PC-9 (cell line): ENCODE measurements around the gene ERBB4. TPM values are rescaled to one million over a fixed set of nuclear protein-coding genes. Genes with fewer than 3 reads are reported as not detected.

ENCODE experiments used
- BruUV-seq: library from RNA; stranded (reverse); fragments of 400-500 nt; replicated peaks from 2 replicates; lab custom pipeline; 2021; lab: Mats Ljungman, UMichigan
- CTCF ChIA-PET: fragments of 300-600 bp; sonication (Branson Sonifier 250); formaldehyde crosslinking; loops from one replicate; lab custom pipeline; 2022; ENCODE audit warnings: antibody characterized with exemption; lab: Charles Lee
- POLR2A ChIA-PET: fragments of 300-600 bp; sonication (Branson Sonifier 250); formaldehyde crosslinking; loops from one replicate; lab custom pipeline; 2022; ENCODE audit warnings: antibody characterized with exemption; ENCODE audit not compliant: unreplicated experiment; lab: Charles Lee
- DNase-seq, 2 experiments: peaks; one replicate each; pipeline versions ENCODE4 v3.0.0 to v3.0.0-alpha.2; 2015 to 2022; ENCODE audit warnings: mixed read lengths in 1 of 2
- H2AFZ ChIP-seq: fragments of 200-600 bp; sonication (generic); 2 replicates; pipeline ENCODE4 v1.8.1; 2017; ENCODE audit warnings: antibody characterized with exemption
- H3F3A ChIP-seq: fragments of 200-600 bp; sonication (generic); 2 replicates; pipeline ENCODE4 v1.8.1; 2017; ENCODE audit warnings: antibody characterized with exemption, mild to moderate bottlenecking, low read depth; ENCODE audit not compliant: insufficient read depth
- H3K27ac ChIP-seq: fragments of 200-600 bp; sonication (generic); 2 replicates; pipeline ENCODE4 v1.6.1; 2016; ENCODE audit warnings: mixed run types
- H3K27me3 ChIP-seq: fragments of 200-600 bp; sonication (generic); 2 replicates; pipeline ENCODE4 v1.6.1; 2016; ENCODE audit warnings: low read depth, mixed run types; ENCODE audit not compliant: insufficient read depth
- H3K36me3 ChIP-seq: fragments of 200-600 bp; sonication (generic); 2 replicates; pipeline ENCODE4 v1.6.1; 2016; ENCODE audit warnings: low read depth, mixed run types
- H3K4me1 ChIP-seq: fragments of 200-600 bp; sonication (generic); replicated peaks from 2 replicates; pipeline ENCODE4 v1.6.1; 2016; ENCODE audit warnings: mixed run types; ENCODE audit not compliant: insufficient read depth
- H3K4me2 ChIP-seq: fragments of 200-600 bp; sonication (generic); 2 replicates; pipeline ENCODE4 v1.6.1; 2017; ENCODE audit warnings: mixed run types
- H3K4me3 ChIP-seq: fragments of 200-600 bp; sonication (generic); 2 replicates; pipeline ENCODE4 v1.6.1; 2016; ENCODE audit warnings: mixed run types
- H3K79me2 ChIP-seq: fragments of 200-600 bp; sonication (generic); 2 replicates; pipeline ENCODE4 v1.6.1; 2017; ENCODE audit warnings: low read depth, mixed run types
- H3K9me2 ChIP-seq: fragments of 200-600 bp; sonication (generic); 2 replicates; pipeline ENCODE4 v1.8.1; 2017; ENCODE audit warnings: mild to moderate bottlenecking; ENCODE audit not compliant: insufficient read depth
- H3K9me3 ChIP-seq: fragments of 200-600 bp; sonication (generic); 2 replicates; pipeline ENCODE4 v1.8.1; 2016; ENCODE audit warnings: low read depth; ENCODE audit not compliant: insufficient read depth
- H4K20me1 ChIP-seq: fragments of 200-600 bp; sonication (generic); 2 replicates; pipeline ENCODE4 v1.8.1; 2017; ENCODE audit not compliant: insufficient read depth
- EZH2 ChIP-seq: fragments of 200-600 bp; sonication (generic); IDR thresholded peaks from 2 replicates; pipeline ENCODE4 v1.8.0; 2017; ENCODE audit warnings: antibody characterized with exemption, low read depth
- intact Hi-C: fragments of 100-400 bp; cut with micrococcal nuclease; formaldehyde crosslinking; loops from one replicate; pipeline ENCODE4 v1.10.0; 2022; ENCODE audit not compliant: unreplicated experiment
- total RNA-seq: library from RNA; stranded (reverse); gene quantifications from 2 replicates; pipeline ENCODE4 v1.2.3, GENCODE V29; 2021
- TF ChIP-seq, protein P1 (sequence below): fragments of 200-600 bp; sonication (generic); conservative IDR thresholded peaks from 2 replicates; pipeline ENCODE4 v1.6.1; 2017; ENCODE audit warnings: mixed run types, antibody characterized with exemption, mild to moderate bottlenecking, moderate library complexity

The ERBB4 gene
- total RNA-seq, 1 experiment from 2014 or later, result not detected

- intact Hi-C loops, result no loop called here
- no peaks in the 10 kb centered on the region for H3K79me2 ChIP-seq
- no peaks in the 10 kb centered on the region for H3K9me2 ChIP-seq
- no peak overlapping the region for H2AFZ ChIP-seq
- no peaks in the 10 kb centered on the region for H3K27me3 ChIP-seq
- H3K4me1 ChIP-seq, result no peaks in the 10 kb centered on the region
- TF ChIP-seq EZH2, result no peak
- TF ChIP-seq, protein P1, sequence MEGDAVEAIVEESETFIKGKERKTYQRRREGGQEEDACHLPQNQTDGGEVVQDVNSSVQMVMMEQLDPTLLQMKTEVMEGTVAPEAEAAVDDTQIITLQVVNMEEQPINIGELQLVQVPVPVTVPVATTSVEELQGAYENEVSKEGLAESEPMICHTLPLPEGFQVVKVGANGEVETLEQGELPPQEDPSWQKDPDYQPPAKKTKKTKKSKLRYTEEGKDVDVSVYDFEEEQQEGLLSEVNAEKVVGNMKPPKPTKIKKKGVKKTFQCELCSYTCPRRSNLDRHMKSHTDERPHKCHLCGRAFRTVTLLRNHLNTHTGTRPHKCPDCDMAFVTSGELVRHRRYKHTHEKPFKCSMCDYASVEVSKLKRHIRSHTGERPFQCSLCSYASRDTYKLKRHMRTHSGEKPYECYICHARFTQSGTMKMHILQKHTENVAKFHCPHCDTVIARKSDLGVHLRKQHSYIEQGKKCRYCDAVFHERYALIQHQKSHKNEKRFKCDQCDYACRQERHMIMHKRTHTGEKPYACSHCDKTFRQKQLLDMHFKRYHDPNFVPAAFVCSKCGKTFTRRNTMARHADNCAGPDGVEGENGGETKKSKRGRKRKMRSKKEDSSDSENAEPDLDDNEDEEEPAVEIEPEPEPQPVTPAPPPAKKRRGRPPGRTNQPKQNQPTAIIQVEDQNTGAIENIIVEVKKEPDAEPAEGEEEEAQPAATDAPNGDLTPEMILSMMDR, result no peak
- no peaks in the 10 kb centered on the region for H3K9me3 ChIP-seq
- DNase-seq, result no peak
- H3K4me2 ChIP-seq, result no peak overlapping the region
- no peaks in the 10 kb centered on the region for H3K36me3 ChIP-seq
- H3K27ac ChIP-seq, result no peak overlapping the region
- no peak overlapping the region for H3K4me3 ChIP-seq
- ChIA-PET CTCF (interaction anchor here (0.5 kb wide), 1 partner anchor 11 kb away, joined by 3 read pairs; no protein-coding TSS in a partner anchor), POLR2A (no interaction called here)
- BruUV-seq, result no TSS peak
- H3F3A ChIP-seq, result no peaks in the 10 kb centered on the region
- no peaks in the 10 kb centered on the region for H4K20me1 ChIP-seq
These were observed 782.3 kb downstream of the ERBB4 start for GRCh38 chr2:211756266-211756665.

GRCh38 chr2:211755187-211755586 lies 783.4 kb downstream of the ERBB4 start:
- Histone ChIP-seq H3K4me2 (no peak overlapping the region), H4K20me1 (no peaks in the 10 kb centered on the region), H3K27ac (no peak overlapping the region), H3K4me3 (no peak overlapping the region), H3K4me1 (no peaks in the 10 kb centered on the region), H3F3A (no peaks in the 10 kb centered on the region), H2AFZ (no peak overlapping the region), H3K79me2 (no peaks in the 10 kb centered on the region), H3K9me3 (no peaks in the 10 kb centered on the region), H3K27me3 (no peaks in the 10 kb centered on the region), H3K36me3 (no peaks in the 10 kb centered on the region), H3K9me2 (no peaks in the 10 kb centered on the region)
- BruUV-seq, result no TSS peak
- CTCF ChIA-PET, result no interaction called here
- DNase-seq, result no peak
- TF ChIP-seq EZH2, result no peak
- TF ChIP-seq, protein P1, result no peak
- intact Hi-C loops, result no loop called here
- POLR2A ChIA-PET, result no interaction called here

GRCh38 chr2:211751848-211752247 lies 786.8 kb downstream of the ERBB4 start:
- intact Hi-C loops, result no loop called here
- CTCF ChIA-PET, result no interaction called here
- TF ChIP-seq EZH2, result no peak
- TF ChIP-seq, protein P1, result no peak
- POLR2A ChIA-PET, result no interaction called here
- Histone ChIP-seq H3F3A (no peaks in the 10 kb centered on the region), H4K20me1 (no peaks in the 10 kb centered on the region), H3K9me3 (no peaks in the 10 kb centered on the region), H3K27ac (no peak overlapping the region), H3K4me1 (no peaks in the 10 kb centered on the region), H3K4me3 (no peak overlapping the region), H3K36me3 (no peaks in the 10 kb centered on the region), H3K27me3 (no peaks in the 10 kb centered on the region), H3K79me2 (no peaks in the 10 kb centered on the region), H3K9me2 (no peaks in the 10 kb centered on the region), H3K4me2 (no peak overlapping the region), H2AFZ (no peak overlapping the region)
- BruUV-seq, result no TSS peak
- DNase-seq, result no peak
